Stimulated activated CD8-positive, alpha-beta memory T cell treated with anti-CD3 and anti-CD28 coated beads, Interleukin-2, amount 100 ng/mL, for 1 hour (primary cell): ENCODE measurements around the gene FGR.
"Not testable (repeated sequence)": the region's sequence is repeated elsewhere in the genome, so short reads cannot be mapped to it uniquely, and the experiment has no call there.

Experiments used
- DNase-seq, 2 donors: peaks; one replicate each; pipeline ENCODE4 v3.0.0-alpha.2; 2020; ENCODE audit warnings: low read depth in 2 of 2

Gene FGR

DNA sequence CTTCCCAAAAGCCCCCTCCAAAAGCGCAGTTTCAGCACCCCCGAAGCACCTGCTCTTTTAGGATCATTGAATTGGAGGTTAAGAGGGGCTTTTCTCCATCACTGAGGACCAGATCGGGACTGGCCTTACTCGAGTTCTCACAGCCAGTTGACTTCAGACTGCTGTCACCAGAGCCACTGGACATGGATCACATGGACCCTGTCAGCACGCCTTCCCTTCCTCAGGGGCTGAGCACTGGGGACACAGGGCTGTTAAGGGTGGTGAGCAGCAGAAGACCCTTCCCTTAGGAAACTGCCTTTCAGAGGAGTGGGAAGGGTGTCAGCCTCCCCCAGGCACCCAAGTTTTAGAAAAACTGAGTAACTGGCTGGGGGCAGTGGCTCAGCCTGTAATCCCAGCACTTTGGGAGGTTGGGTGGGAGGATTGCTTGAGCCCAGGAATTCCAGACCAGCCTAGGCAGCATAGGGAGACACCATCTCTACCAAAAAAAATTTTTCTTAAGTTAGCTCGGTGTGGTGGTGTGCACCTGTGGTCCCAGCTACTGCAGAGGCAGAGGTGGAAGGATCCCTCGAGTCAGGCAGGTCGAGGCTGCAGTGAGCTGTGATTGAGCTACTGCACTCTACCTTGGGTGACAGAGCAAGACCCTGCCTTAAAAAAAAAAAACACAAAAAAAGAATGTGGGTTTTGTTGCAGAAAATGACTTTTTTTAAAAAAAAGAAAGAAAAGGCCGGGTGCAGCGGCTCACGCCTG is 584 bp upstream of the FGR start:
- no peak for DNase-seq

GRCh38 chr1:27634177-27634984 is 604 bp downstream of the FGR start:
- peak in 1 of 2 donors; percentile 24 for DNase-seq

- no peak for DNase-seq
These were observed 1.3 kb downstream of the FGR start for GRCh38 chr1:27633640-27634176.

DNA sequence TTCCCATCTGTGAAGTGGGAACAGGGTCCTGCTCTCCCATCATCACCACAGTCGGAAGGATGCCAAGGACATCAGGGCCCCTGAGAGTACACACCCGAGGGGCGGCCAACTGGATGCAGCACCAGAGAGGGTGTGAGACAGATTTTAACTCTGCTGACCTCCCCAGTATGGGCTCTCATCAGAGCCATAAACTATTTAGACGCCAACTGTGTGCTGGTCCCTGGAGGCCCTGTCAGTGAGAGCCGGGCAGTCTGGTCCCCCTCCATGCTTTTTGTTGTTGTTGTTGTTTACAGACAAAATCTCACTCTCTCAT is 1.7 kb downstream of the FGR start:
- DNase-seq, result no peak

DNA sequence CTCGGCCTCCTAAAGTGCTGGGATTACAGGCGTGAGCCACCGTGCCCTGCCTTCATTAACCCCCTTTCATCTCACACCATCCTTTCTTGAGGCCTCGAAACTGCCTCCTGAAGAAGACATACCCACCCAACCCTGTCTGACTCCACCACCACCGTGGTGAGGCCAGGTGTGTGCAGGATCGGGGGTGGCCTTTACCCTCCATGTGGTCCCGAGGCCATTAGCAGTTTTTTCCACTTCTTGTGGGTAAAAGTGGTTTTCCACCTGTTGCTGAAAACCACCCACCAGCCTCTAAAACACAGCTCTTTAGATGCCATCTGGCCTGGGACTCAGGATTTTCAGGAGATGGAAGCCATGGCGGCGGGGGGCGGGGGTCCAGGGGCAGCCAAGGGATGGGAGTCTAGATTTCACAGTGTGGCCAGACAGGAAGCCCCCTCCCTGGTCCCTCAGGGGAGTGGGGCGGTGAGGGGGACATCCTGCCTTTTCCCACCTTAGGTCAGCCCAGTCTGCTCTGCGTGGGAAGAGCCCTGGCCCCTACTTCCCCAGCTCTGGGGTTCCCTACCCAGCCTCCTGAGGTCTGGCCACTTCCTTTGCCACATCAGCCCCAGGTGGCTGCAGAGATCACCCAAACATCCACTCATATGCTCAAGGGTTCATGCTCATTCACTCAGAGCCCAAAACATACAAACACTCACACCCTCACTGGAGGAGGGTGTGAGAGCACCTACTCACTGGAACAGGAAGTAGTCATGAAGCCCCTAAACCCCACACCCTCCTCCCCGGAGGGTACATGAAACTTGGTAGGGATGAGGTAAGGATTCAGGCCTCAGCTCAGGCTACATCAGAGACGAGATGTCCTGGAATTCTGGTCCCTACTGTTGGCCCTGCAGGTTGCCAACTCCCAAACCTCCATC is 2.3 kb downstream of the FGR start:
- DNase-seq, result no peak

DNA sequence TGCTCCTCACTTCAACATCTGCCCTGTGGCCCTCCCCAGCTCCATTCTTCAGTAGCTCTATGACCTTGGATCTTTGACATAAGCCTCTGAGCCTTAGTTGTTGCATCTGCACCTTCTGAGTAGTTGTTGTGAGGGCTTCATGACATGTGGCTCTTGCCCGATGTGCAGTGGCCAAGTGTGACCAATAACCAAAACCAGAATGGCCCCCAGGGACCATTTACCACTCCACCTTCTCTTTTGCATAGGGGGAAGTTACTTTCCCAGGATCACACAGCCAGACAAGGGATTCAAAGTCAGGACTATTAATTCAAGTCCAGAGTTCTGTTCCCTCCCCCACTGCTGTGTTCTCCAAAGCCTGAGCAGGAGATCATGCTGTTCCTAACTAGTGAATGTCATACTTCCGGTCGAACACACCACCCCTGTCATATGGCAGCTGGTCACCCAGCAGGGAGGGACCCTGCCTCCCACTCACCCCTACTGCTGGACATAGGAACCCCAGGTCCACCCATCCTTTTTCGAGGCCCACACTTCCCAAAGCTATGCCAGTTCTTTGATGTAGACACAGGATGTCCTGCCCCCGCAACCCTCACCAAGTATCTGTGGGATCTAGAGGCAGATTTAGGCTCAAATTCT is 4.0 kb downstream of the FGR start:
- DNase-seq, result no peak

DNA sequence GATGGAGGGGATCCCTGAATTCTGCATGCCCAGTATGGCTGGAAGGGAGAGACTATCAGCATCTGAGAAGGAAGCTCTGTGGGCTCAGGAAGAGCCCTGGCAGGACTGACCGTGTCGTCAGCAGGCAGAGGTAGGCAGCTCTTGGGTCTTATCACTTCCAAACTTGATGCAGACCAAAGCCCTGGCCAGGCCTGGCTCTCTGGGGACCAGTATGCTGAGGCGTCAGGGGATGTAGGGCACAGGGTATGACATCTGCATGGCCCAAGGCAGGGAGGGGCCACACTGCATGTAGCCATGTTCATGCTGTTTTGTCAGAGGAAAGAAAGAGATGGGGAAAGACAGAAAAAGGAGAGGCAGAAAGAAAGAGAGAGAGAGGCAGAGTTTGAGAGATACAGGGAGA is 6.3 kb downstream of the FGR start:
- DNase-seq, result no peak

- DNase-seq, result not testable (repeated sequence)
These were observed 7.3 kb downstream of the FGR start for GRCh38 chr1:27627733-27628132.

GRCh38 chr1:27627061-27627460 is 7.9 kb downstream of the FGR start:
- no peak for DNase-seq

DNA sequence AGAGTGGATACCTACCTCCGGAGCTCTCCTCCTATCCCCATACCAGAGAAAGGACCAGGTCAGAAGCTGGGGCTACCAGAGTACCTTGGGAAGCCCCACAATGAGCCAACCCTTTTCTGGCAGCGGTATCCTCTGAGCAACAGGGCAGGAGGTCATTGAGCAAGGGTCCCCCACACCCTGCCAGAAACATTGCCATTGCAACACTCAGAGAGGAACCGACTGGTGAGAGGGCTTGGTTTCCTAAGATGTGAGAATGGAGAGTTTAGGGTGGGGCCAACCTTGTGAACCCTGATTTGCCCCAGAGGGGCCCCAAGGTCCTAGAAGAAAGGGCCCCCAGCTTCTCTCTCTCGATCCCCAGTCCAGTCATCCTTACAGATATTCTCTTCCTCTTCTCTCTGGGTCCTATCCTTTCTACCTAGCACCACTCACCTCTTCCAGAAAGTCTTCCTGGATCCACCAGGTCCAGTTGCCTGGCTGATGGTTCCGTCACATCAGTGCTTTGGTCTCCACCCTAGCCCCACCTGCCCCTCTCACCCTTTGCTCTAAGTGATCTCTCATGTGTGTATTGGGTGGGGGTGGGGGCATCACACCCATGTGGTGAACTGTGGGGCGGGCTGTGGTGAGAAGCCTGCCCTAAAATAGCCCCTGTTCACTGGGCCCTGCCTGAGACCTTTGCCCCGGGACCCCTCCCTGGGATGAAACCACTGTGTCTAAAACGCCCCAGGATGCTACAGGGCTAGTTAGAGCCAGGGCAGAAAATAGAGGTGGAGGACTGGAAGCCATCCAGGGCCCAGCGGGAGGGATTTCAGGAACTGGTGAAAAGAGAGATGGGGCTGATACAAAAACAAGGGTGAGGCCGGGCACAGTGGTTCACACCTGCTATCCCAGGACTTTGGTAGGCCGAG is 8.7 kb downstream of the FGR start:
- DNase-seq, result no peak

DNA sequence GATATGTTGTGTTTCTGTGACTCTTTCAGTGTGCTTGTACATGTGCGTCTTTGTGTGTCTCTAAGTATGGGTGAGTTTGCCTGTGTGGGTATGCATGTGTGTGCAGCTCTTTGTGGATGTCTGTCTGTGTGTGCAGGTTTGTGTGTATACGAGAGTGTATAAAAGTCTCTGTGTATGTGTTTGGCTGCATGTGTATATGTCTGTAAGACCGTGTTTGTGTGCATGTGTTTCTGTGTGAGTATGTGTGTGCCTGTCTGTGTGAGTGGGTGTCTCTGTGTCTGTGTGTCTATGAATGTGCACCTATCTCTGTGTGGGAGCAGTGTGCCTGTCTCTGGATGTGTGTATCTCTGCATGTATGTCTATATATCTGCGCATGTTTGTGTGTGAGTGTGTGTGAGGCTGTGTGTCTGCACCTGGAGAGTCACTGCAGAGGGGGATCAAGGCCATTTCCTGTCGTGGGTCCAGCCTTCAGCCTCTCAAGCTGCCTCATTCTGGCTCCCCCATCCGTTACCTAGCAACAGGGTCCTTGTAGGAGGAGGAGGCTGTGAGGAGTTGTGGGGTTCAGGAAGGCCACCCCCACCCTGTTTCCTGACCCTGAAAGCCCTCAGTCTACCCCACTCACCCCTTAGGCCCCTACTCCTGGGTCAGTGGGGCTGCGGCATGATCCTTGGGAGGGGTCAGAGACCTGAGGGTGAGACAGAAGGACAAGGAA is 10.4 kb downstream of the FGR start:
- no peak for DNase-seq

GRCh38 chr1:27623327-27624212 is 11.4 kb downstream of the FGR start:
- DNase-seq, result no peak

- no peak for DNase-seq
These were observed 12.2 kb downstream of the FGR start for GRCh38 chr1:27622828-27623227.

- no peak for DNase-seq
These were observed 13.7 kb downstream of the FGR start for GRCh38 chr1:27621051-27621920.

- not testable (repeated sequence) for DNase-seq
These were observed 15.1 kb downstream of the FGR start for GRCh38 chr1:27619782-27620438.

GRCh38 chr1:27618341-27619082 is 16.5 kb downstream of the FGR start:
- no peak for DNase-seq

- no peak for DNase-seq
These were observed 17.6 kb downstream of the FGR start for GRCh38 chr1:27617420-27617819.
